HCT116 (cell line): ENCODE measurements around the gene AHR. TPM values are rescaled to one million over a fixed set of nuclear protein-coding genes. Genes with fewer than 3 reads are reported as not detected.

ENCODE experiments used
- ATAC-seq: fragments of 200-7000 bp; cut with Tn5 transposase; 2 replicates; pipeline ENCODE4 v1.9.1; 2020; ENCODE audit warnings: mild to moderate bottlenecking, moderate library complexity
- BruUV-seq: library from RNA; stranded (reverse); fragments of 400-500 nt; replicated peaks from 2 replicates; lab custom pipeline; 2021; lab: Mats Ljungman, UMichigan
- CTCF ChIA-PET: fragments of 300-600 bp; sonication (Branson Sonifier 250); formaldehyde crosslinking; loops from one replicate; lab custom pipeline; 2021; ENCODE audit warnings: antibody characterized with exemption; lab: Charles Lee
- POLR2A ChIA-PET: fragments of 300-600, 350-600 bp; sonication (Branson Sonifier 250); formaldehyde crosslinking; loops from one replicate; lab custom pipeline; 2021; ENCODE audit warnings: antibody characterized with exemption; lab: Charles Lee
- RAD21 ChIA-PET, 2 experiments: fragments of 300-600 bp; sonication (Branson Sonifier 250); formaldehyde crosslinking; loops; one replicate each; lab custom pipeline; 2023; ENCODE audit warnings: low total read pairs in 2 of 2; ENCODE audit not compliant: uncharacterized antibody in 2 of 2, unreplicated experiment in 2 of 2, low non-redundant PET in 1 of 2; lab: Charles Lee
- DNase-seq: peaks from one replicate; pipeline ENCODE4 v3.0.0-alpha.2; 2010; ENCODE audit warnings: low read depth, low spot score
- H2AFZ ChIP-seq: fragments of 200-600 bp; shearing (Covaris generic), sonication (generic); 2 replicates; pipeline ENCODE4 v1.6.1; 2017; ENCODE audit warnings: low read depth, mixed run types, mixed read lengths, antibody characterized with exemption, low read length; ENCODE audit not compliant: poor library complexity, severe bottlenecking
- H3K27ac ChIP-seq: 2 replicates; pipeline ENCODE4 v1.5.1; 2012; ENCODE audit warnings: low read depth, low read length
- H3K27me3 ChIP-seq: fragments of 200-600 bp; sonication (generic); 2 replicates; pipeline ENCODE4 v1.6.1; 2016; ENCODE audit warnings: mixed run types, low read length, mixed read lengths; ENCODE audit not compliant: insufficient read depth
- H3K36me3 ChIP-seq, 2 experiments: fragments of 200-500 bp in 1 of 2; fragments of 200-600 bp in 1 of 2; sonication (Bioruptor generic) in 1 of 2; sonication (generic) in 1 of 2; 2 replicates each; pipeline versions ENCODE4 v1.5.1 to v1.6.1; 2014 to 2016; ENCODE audit warnings: low read length in 2 of 2, inconsistent platforms in 1 of 2, mixed read lengths in 1 of 2, mixed run types in 1 of 2; ENCODE audit not compliant: insufficient read depth in 2 of 2, control insufficient read depth in 1 of 2
- H3K4me1 ChIP-seq, 2 experiments: fragments of 200-600 bp in 1 of 2; sonication (generic) in 1 of 2; 2 replicates each; pipeline versions ENCODE4 v1.5.1 to v1.6.1; 2012 to 2017; ENCODE audit warnings: low read length in 2 of 2, inconsistent platforms in 1 of 2, mild to moderate bottlenecking in 1 of 2, mixed read lengths in 1 of 2, mixed run types in 1 of 2, moderate library complexity in 1 of 2; ENCODE audit not compliant: insufficient read depth in 2 of 2, control insufficient read depth in 1 of 2
- H3K4me2 ChIP-seq: fragments of 200-600 bp; sonication (generic); 2 replicates; pipeline ENCODE4 v1.6.1; 2017; ENCODE audit warnings: mixed run types, low read length, mixed read lengths
- H3K4me3 ChIP-seq, 2 experiments: fragments of 200-600 bp in 1 of 2; sonication (generic) in 1 of 2; replicated peaks in 1 of 2; 2 replicates each; pipeline ENCODE4 v1.5.1; 2011 to 2016; ENCODE audit warnings: low read length in 2 of 2, control low read depth in 1 of 2, low read depth in 1 of 2, mild to moderate bottlenecking in 1 of 2, mixed read lengths in 1 of 2, mixed run types in 1 of 2
- H3K79me2 ChIP-seq: fragments of 200-600 bp; sonication (generic); 2 replicates; pipeline ENCODE4 v1.6.1; 2017; ENCODE audit warnings: mild to moderate bottlenecking, mixed run types, low read length, moderate library complexity, mixed read lengths; ENCODE audit not compliant: insufficient read depth
- H3K9ac ChIP-seq: fragments of 200-600 bp; sonication (generic); 2 replicates; pipeline ENCODE4 v1.6.1; 2016; ENCODE audit warnings: low read length, mixed read lengths
- H3K9me2 ChIP-seq: fragments of 200-600 bp; sonication (generic), shearing (Covaris generic); 2 replicates; pipeline ENCODE4 v1.6.1; 2017; ENCODE audit warnings: mixed run types, mild to moderate bottlenecking, moderate library complexity; ENCODE audit not compliant: insufficient read depth
- H3K9me3 ChIP-seq, 2 experiments: fragments of 200-500 bp in 1 of 2; fragments of 200-600 bp in 1 of 2; sonication (Bioruptor generic) in 1 of 2; sonication (generic) in 1 of 2; 2 replicates each; pipeline ENCODE4 v1.6.1; 2014 to 2017; ENCODE audit warnings: low read length in 2 of 2, mixed read lengths in 2 of 2, inconsistent platforms in 1 of 2, low read depth in 1 of 2, mild to moderate bottlenecking in 1 of 2, mixed run types in 1 of 2, moderate library complexity in 1 of 2; ENCODE audit not compliant: control insufficient read depth in 1 of 2, insufficient read depth in 1 of 2
- H4K20me1 ChIP-seq: fragments of 200-600 bp; sonication (generic), shearing (Covaris generic); 2 replicates; pipeline ENCODE4 v1.6.1; 2017; ENCODE audit warnings: mixed run types, mild to moderate bottlenecking, moderate library complexity; ENCODE audit not compliant: insufficient read depth
- ELF1 ChIP-seq: IDR thresholded peaks from 2 replicates; pipeline ENCODE4 v1.6.1; 2012; ENCODE audit warnings: low read depth, borderline replicate concordance
- EZH2 ChIP-seq: fragments of 200-600 bp; sonication (generic); IDR thresholded peaks from 2 replicates; pipeline ENCODE4 v1.6.1; 2017; ENCODE audit warnings: antibody characterized with exemption, mixed run types
- JUND ChIP-seq: IDR thresholded peaks from 2 replicates; pipeline ENCODE4 v1.6.1; 2012
- REST ChIP-seq: IDR thresholded peaks from 2 replicates; pipeline ENCODE4 v1.6.1; 2012; ENCODE audit warnings: low read depth
- SIN3A ChIP-seq: IDR thresholded peaks from 2 replicates; pipeline ENCODE4 v1.6.1; 2012; ENCODE audit warnings: low read depth
- SRF ChIP-seq: IDR thresholded peaks from 2 replicates; pipeline ENCODE4 v1.6.1; 2012; ENCODE audit warnings: low read depth
- ZNF274 ChIP-seq: fragments of 200-500 bp; sonication (Bioruptor generic); IDR thresholded peaks from 2 replicates; pipeline ENCODE4 v1.6.1; 2014; ENCODE audit warnings: mild to moderate bottlenecking, low read depth, low read length, inconsistent platforms
- intact Hi-C: fragments of 100-400 bp; cut with micrococcal nuclease; formaldehyde crosslinking; loops from 2 replicates; pipeline ENCODE4 v1.10.0; 2022
- total RNA-seq: library from RNA; stranded (reverse); gene quantifications from one replicate; pipeline ENCODE4 v1.2.1, GENCODE V29; 2021; ENCODE audit not compliant: unreplicated experiment
- TF ChIP-seq, protein P1 (sequence below), 3 experiments: fragments of 200-600 bp in 1 of 3; sonication (generic) in 1 of 3; IDR thresholded peaks in 2 of 3; conservative IDR thresholded peaks in 1 of 3; 2 replicates each; pipeline ENCODE4 v1.5.1; 2012 to 2017; ENCODE audit warnings: low read depth in 2 of 3, low read length in 2 of 3, antibody characterized with exemption in 1 of 3, borderline replicate concordance in 1 of 3, control low read depth in 1 of 3, mild to moderate bottlenecking in 1 of 3, mixed read lengths in 1 of 3, mixed run types in 1 of 3, moderate library complexity in 1 of 3; ENCODE audit not compliant: insufficient read depth in 1 of 3
- TF ChIP-seq, protein P2 (sequence below): IDR thresholded peaks from 2 replicates; pipeline ENCODE4 v1.6.1; 2012

AHR gene
- total RNA-seq, 1 experiment from 2014 or later, result 29.7 TPM

- no TSS peak for BruUV-seq
- RAD21 ChIA-PET, result no interaction called here
- H3K36me3 ChIP-seq, result no peaks in the 10 kb centered on the region
- CTCF ChIA-PET, result no interaction called here
- H4K20me1 ChIP-seq, result 0 out of 2 replicates have a peak, but pooled peaks cover 5% of the 10 kb centered on the region
- POLR2A ChIA-PET, result no interaction called here
- H3K27ac ChIP-seq, result no peak overlapping the region
- TF ChIP-seq, protein P1, sequence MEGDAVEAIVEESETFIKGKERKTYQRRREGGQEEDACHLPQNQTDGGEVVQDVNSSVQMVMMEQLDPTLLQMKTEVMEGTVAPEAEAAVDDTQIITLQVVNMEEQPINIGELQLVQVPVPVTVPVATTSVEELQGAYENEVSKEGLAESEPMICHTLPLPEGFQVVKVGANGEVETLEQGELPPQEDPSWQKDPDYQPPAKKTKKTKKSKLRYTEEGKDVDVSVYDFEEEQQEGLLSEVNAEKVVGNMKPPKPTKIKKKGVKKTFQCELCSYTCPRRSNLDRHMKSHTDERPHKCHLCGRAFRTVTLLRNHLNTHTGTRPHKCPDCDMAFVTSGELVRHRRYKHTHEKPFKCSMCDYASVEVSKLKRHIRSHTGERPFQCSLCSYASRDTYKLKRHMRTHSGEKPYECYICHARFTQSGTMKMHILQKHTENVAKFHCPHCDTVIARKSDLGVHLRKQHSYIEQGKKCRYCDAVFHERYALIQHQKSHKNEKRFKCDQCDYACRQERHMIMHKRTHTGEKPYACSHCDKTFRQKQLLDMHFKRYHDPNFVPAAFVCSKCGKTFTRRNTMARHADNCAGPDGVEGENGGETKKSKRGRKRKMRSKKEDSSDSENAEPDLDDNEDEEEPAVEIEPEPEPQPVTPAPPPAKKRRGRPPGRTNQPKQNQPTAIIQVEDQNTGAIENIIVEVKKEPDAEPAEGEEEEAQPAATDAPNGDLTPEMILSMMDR (IDR thresholded peaks at IDR 0.05 in 2 of 3, conservative IDR thresholded peaks at IDR 0.05 in 1 of 3; ENCODE audit: borderline replicate concordance in 1 of 3, insufficient read depth in 1 of 3, low read depth in 2 of 3, low read length in 2 of 3), result no peak
- no peak for TF ChIP-seq JUND
- TF ChIP-seq ELF1, result no peak
- TF ChIP-seq, protein P2, sequence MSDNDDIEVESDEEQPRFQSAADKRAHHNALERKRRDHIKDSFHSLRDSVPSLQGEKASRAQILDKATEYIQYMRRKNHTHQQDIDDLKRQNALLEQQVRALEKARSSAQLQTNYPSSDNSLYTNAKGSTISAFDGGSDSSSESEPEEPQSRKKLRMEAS, result no peak
- TF ChIP-seq ZNF274, result no peak
- no peak for TF ChIP-seq REST
- TF ChIP-seq SIN3A, result no peak
- TF ChIP-seq SRF, result no peak
- TF ChIP-seq EZH2, result no peak
- no peak overlapping the region for H2AFZ ChIP-seq
- H3K4me2 ChIP-seq, result no peak overlapping the region
- no peaks in the 10 kb centered on the region for H3K9me3 ChIP-seq
- H3K9me2 ChIP-seq, result no peaks in the 10 kb centered on the region
- ATAC-seq, result no peak
- peaks cover 2 to 8% of the 10 kb centered on the region in 2 experiments; a peak in 3 of 4 replicates for H3K4me1 ChIP-seq
- H3K9ac ChIP-seq, result no peak overlapping the region
- no peak for DNase-seq
- H3K79me2 ChIP-seq, result peaks cover 18% of the 10 kb centered on the region
- intact Hi-C loops, result no loop called here
- H3K4me3 ChIP-seq, result no peak overlapping the region
- no peaks in the 10 kb centered on the region for H3K27me3 ChIP-seq
These were observed 19.7 kb downstream of the AHR start for GRCh38 chr7:17318146-17318545.
